Kidney tubule cell (primary cell): ENCODE results near the gene RPS6KA2.

ENCODE experiments used
- DNase-seq: peaks from one replicate; pipeline ENCODE4 v3.0.0-alpha.2; 2018; ENCODE audit warnings: low spot score

The RPS6KA2 gene

DNA sequence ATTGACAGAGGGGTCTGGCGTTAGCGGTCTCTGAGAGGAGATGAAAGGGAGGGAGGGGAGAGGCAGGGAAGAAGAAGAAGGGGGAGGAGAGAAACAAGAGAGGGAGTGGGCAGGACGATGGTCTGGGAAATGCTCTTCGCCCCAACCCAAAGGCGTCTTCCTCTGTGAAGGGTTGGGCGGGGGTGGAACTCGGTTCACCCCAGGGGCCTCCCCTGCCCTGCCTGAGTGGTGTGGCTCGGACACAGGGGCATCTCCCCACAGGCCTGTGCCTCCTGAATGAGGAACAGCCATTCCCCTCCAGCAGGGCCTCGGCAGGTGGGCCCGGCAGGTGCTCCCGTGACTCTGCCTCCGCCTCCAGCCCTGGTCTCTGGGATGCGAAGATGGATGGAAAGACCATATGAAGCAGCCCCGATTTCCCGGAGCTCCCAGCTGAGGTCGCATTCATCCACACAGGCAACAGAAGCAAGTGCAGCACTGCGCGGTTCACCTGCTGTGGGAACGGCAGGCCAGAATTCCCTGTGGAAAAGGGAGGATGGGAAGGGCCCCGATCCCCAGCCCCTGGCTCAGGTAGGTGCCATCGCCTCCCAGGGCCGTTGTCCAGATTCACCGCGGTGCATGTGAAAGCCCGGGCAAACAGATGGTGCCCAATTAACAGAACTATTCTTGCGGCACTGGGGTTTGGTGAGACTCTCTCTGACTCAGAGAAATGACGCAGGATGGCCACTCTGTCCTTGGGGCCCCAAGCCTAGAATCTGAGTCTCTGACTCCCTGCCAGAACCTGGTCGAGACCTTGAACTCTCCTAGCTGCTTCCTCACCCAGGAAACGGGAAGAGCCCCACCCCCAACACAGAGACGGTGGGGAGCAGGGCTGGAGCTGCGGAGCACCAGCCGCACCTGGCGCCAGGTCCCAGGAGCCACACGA is 29.4 kb upstream of the RPS6KA2 start:
- peak; percentile 68 for DNase-seq

- DNase-seq = no peak
Measured at GRCh38 chr6:166655713-166656229, 28.7 kb upstream of the RPS6KA2 start.

DNA sequence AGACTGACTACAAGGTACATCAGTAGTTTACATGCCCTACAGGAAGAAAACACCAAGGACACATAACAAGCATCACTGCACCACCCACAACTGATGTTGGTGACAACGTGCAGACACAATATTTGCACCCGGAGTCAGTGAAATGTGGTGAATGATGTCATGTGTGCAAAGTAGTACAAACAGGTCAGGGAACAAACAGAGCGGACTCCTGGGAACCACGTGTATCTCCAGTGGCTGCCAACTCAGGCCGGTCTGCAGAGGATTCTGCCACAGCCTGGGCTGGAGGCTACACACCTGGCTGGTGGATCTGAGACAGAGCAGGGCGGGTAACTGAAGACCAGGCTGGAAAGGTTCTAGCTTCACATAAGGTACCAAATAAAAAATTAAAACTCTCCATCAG is 28.2 kb upstream of the RPS6KA2 start:
- peak; percentile 38 for DNase-seq

DNA sequence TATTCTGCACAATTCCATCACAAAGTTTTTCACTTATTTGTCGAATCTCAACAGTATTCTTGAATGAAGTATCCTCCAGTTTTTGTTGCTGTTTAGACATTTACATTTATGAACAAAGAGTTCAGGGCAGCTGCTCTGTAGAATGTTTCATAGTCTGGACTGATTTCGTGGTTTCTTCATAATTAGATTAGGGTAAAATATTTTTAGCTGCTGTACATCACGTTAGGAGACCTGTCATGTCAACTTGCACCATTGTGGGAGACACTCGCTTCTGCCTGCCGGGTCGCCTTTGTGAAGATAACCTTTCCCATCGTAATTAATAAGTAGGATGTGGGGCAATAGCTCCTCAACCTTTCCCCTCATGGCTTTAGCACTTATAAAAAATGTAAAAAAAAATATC is 27.5 kb upstream of the RPS6KA2 start:
- DNase-seq = no peak

DNA sequence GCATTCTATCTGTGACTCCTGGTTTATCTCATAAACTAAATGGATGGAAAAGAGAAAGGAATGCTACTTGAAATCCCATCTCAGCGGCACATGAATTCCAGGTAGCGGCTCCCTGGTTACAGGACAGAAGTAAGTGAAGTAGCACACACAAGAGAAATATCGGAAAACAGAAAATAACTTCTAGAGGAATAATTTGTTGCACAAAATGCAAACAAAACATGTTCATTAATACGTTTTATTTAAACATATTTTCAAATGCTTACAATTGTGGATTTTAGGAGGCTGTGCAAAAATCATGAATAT is 26.5 kb upstream of the RPS6KA2 start:
- no peak for DNase-seq

DNA sequence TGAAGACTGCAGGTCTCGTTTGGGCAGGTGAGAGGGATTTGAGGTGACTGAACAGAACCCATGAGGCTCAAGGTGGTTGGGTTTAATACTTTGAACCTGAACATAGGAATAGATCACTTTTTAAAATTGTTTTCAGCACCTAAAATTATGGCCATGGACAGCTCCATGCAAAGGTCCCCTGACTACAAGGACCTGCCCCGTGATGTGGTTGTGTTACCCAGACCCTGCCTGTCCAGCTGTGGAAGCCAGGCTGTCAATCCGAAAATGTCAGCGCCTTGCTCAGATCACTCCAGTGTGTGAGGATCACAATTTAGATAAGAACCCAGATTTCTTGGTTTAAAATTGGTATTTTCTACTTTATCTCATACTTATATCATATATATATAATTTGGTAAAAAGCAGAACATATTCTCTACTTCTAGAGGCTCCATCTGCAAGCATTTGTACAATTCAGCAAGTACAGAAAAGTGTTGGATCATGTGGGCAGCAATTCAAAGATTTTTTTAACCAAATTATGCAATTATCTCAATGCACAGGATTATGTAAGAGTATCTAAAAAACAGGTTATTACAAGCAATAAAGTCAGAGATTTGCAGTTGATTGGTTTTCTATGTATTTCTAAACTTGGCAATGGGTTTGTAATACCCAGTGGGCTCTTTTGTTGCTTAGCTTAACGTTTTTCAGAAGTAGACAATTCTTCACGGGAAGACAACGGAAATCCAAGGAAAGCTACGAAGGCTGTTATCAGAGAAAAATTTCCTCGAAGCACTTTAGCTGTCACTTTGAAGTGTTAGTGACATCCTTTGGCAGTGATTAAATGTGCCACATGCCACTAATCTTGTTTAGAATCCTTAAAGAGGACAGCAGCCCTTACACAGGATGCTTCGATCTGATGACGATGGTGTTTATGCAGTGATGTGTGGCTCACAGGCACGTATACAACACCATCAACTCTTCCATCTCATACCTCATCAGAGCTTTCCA is 24.1 kb upstream of the RPS6KA2 start:
- DNase-seq = no peak

DNA sequence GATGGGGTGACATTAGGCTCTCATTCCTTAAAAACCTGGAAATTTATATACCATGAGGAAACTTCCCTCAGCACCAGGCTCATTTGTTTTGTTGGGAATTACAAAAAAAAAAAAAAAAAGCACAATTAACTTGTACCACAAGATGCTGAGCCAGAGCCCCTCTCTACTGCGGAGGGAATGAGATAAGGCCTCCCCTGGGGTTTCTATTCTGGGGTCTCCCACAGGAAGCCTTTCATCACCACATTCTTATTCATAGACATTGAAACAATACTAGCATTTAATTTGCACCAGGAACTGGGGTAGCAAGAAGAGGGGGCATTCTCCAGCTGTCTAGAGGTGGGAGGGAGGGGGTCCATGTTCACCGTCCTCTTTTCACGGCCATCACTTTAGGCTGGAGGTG is 23.0 kb upstream of the RPS6KA2 start:
- DNase-seq = no peak

DNA sequence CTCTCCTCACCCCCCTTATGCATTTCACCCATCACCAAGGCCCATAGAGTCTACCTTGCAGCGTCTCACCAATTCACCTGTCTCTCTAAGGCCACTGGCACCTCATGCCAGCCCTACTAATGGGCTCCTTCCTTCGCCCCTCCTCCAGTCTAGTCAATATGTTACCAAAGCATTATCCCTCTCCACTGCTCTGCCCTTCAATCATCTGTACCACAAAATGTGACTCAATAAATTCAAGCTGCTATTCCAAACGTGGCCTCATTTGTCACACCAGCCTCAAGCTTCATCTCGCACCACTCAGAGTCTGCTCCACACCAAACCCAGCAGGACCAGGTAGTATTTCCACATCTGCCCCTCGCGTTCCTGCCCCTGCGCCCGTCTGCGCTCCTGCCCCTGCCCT is 21.8 kb upstream of the RPS6KA2 start:
- DNase-seq = peak; percentile 59

GRCh38 chr6:166647896-166648295 is 20.8 kb upstream of the RPS6KA2 start:
- DNase-seq = no peak

- DNase-seq = no peak
Measured at GRCh38 chr6:166646716-166647115, 19.7 kb upstream of the RPS6KA2 start.

GRCh38 chr6:166645896-166646295 is 18.8 kb upstream of the RPS6KA2 start:
- no peak for DNase-seq

DNA sequence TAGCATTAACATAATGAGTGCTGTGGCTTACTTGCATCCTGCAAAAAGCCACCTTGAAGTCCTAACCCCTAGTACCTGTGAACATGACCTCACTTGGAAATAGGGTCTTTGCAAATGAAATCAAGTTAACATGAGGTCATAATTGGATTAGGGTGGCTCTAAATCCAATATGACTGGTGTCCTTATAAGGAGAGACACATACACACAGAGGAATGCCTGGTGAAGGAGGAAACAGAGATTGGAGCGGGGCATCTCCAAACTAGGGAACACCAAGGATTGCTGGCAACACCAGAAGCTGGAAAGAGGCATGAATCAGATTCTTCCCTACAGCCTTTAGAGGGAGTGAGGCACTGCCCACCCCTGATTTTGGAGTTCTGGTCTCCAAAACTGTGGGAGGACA is 17.6 kb upstream of the RPS6KA2 start:
- no peak for DNase-seq

- DNase-seq = no peak
Measured at GRCh38 chr6:166643891-166644590, 17.0 kb upstream of the RPS6KA2 start.

DNA sequence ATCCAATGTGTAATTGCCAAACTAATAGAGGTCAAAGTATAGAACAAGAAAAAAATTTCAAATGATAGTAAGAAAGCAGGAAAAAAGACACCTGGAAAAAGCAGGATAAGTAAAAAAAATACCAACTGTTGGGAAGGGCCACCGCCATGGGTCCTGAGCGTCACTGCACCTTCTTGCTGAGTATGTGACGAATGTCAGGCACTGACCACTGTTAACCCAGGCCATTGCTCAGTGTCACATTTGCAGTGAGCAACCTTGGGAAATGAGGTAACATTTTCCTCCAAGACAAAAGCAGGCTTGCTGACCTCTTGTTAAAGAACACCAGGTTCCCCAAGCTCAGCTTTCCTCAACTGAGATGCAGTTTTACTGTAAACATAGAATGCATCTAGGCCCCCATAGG is 15.6 kb upstream of the RPS6KA2 start:
- no peak for DNase-seq

DNA sequence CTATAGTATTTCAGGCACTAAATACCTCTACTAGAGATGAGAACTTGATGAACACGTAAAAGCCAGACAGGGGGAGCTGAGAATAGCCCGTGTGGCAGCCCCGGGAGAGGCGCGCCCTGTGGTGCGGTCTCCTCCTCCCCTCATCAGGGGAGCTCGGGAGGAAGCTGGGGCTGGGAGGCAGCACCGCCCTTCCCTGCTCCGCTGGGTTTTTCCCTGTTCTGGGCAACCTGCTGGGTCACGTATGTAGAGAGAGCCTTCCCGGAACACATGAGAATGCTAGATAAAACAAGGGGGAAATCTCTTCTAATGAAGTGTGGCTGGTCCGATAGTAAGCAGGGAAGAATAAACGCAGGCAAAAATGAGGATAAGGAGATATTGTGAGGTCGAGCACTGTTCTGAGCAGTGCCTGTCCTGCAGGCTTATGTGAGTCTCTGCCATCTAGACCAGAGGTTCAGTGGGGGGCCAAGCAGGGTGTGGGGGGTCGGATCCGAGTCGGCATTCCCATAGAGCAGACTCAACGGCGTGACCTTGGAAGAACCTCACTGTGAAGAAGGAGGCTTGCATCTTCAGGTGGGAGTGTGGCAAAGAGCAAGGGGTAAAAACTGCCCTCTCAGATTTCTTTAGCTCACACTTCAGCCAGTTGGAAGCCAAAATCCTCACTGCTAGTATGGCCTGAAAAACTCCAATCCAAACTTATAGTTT is 13.4 kb upstream of the RPS6KA2 start:
- peak; percentile 58 for DNase-seq

DNA sequence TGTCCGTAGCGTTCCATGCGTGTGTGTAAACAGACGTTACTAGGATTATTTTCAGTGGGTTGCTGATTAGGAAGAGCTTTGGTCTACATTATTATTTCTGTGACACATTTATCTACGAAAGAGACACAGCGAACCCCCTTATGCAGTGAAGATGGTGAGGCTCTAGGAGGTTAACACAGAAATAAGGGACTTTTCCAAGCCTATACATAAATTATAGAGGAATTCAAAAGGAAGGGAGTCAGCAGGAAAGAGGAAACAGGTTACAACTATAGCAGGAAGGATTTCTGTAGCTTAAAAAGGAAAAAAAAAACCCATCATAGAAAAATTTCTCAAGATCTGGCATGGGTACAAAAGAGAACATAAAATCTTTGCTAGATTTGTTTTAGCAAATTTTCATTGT is 12.9 kb upstream of the RPS6KA2 start:
- no peak for DNase-seq

- no peak for DNase-seq
Measured at GRCh38 chr6:166638573-166638964, 11.5 kb upstream of the RPS6KA2 start.

DNA sequence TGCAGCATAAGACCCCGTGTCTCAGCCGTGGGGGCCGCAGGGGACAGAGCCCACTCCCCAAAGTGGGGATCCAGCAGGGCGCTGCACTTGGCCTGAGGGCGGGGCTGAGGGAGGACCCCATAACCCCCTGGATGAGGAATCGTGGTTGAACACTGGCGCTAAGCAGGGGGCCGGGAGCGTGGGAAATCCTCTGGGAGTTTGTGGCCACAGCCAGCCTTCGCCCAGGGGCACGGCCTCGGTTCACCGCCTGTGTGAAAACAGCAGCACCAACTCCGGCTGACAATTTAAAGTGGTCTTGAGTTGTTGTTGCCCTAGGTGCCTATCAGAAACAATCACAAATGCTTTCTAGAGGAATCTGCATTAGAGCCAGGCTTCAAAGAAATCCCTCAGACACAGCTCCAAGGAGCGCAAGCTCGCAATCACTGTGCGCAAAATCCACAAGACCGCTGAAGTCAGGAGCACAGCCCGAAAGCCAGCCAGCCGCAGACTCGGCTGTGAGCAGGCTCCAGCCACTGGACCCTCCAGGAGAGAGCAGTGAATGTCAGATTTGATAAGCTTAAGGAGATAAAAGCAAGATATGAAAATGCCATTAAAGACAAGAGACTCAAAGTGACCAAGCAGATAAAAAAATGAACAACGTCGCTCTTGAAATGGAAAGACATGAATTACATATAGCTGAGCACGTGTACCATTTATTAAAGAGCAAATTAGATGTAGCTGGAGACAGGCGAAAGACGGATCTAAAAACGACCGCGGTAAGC is 10.9 kb upstream of the RPS6KA2 start:
- no peak for DNase-seq

GRCh38 chr6:166636934-166637333 is 9.9 kb upstream of the RPS6KA2 start:
- DNase-seq = no peak

- no peak for DNase-seq
Measured at GRCh38 chr6:166636191-166636933, 9.3 kb upstream of the RPS6KA2 start.
